Measurements from ENCODE around the gene MADCAM1.

DNA sequence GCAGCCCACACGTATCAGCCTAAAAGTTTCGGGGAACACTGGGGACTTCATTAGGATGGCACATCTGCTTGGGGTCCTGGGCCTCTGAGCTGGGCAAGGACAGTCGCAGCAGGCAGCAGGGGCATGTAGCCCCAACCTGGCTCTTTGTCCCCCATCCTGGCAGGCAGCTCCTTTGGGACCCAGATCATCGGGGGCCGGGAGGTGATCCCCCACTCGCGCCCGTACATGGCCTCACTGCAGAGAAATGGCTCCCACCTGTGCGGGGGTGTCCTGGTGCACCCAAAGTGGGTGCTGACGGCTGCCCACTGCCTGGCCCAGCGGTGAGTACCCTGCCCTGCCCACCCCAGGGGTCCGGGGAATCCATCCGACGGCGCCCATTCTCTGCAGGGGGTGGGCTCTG is 50.8 kb downstream of the MADCAM1 start:
- TF ChIP-seq, protein P1, sequence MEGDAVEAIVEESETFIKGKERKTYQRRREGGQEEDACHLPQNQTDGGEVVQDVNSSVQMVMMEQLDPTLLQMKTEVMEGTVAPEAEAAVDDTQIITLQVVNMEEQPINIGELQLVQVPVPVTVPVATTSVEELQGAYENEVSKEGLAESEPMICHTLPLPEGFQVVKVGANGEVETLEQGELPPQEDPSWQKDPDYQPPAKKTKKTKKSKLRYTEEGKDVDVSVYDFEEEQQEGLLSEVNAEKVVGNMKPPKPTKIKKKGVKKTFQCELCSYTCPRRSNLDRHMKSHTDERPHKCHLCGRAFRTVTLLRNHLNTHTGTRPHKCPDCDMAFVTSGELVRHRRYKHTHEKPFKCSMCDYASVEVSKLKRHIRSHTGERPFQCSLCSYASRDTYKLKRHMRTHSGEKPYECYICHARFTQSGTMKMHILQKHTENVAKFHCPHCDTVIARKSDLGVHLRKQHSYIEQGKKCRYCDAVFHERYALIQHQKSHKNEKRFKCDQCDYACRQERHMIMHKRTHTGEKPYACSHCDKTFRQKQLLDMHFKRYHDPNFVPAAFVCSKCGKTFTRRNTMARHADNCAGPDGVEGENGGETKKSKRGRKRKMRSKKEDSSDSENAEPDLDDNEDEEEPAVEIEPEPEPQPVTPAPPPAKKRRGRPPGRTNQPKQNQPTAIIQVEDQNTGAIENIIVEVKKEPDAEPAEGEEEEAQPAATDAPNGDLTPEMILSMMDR (IDR thresholded peaks at IDR 0.05): no peak
- TF ChIP-seq POLR2A (IDR thresholded peaks at IDR 0.05): no peak

Data from tibial nerve (tissue), 3 donors.